GM12878 (cell line): Measurements from ENCODE around the gene EDEM3. TPM values are rescaled to one million over a fixed set of nuclear protein-coding genes. Genes with fewer than 3 reads are reported as not detected.

Experiments used
- ATAC-seq: fragments of 200-7000 bp; cut with Tn5 transposase; 3 replicates; pipeline ENCODE4 v1.9.1; 2020; ENCODE audit warnings: mild to moderate bottlenecking, moderate library complexity
- BruUV-seq: library from RNA; stranded (reverse); fragments of 400-500 nt; replicated peaks from 2 replicates; lab custom pipeline; 2021; lab: Mats Ljungman, UMichigan
- CTCF ChIA-PET: fragments of 300-600 bp; sonication (Branson Sonifier 250); formaldehyde crosslinking; extraction: SDS; loops from one replicate; lab custom pipeline; 2021; ENCODE audit warnings: inconsistent platforms; lab: Yijun Ruan, JAX
- POLR2A ChIA-PET: fragments of 350-600 bp; formaldehyde crosslinking; extraction: SDS; loops from one replicate; lab custom pipeline; 2021; ENCODE audit warnings: inconsistent platforms; lab: Charles Lee
- RAD21 ChIA-PET: fragments of 300-600 bp; sonication (Branson Sonifier 250); formaldehyde crosslinking; loops from one replicate; lab custom pipeline; 2023; ENCODE audit warnings: antibody characterized with exemption; ENCODE audit not compliant: unreplicated experiment; lab: Charles Lee
- SMC1A ChIA-PET: fragments of 300-600 bp; sonication (Branson Sonifier 250); formaldehyde crosslinking; loops from one replicate; lab custom pipeline; 2023; ENCODE audit not compliant: unreplicated experiment, uncharacterized antibody; lab: Charles Lee
- DNase-seq: peaks from one replicate; pipeline ENCODE4 v3.0.0-alpha.2; 2011; ENCODE audit warnings: low read depth, low spot score
- FAIRE-seq: peaks from 3 replicates; lab custom pipeline; 2011; peaks lifted over from hg19 to GRCh38; lab: Jason Lieb, UNC
- H2AFZ ChIP-seq: 2 replicates; pipeline ENCODE4 v1.6.0; 2011; ENCODE audit warnings: low read depth, low read length, control low read depth; ENCODE audit not compliant: control insufficient read depth
- H3K27ac ChIP-seq: 2 replicates; pipeline ENCODE4 v1.5.1; 2011; ENCODE audit warnings: control low read depth; ENCODE audit not compliant: control insufficient read depth, insufficient read depth
- H3K27me3 ChIP-seq, 2 experiments: replicated peaks in 1 of 2; 2 replicates each; pipeline versions ENCODE4 v1.6.0 to v1.6.1; 2011; ENCODE audit warnings: low read length in 1 of 2; ENCODE audit not compliant: control insufficient read depth in 2 of 2, insufficient read depth in 2 of 2
- H3K36me3 ChIP-seq, 2 experiments: 2 replicates each; pipeline ENCODE4 v1.5.1; 2011; ENCODE audit warnings: low read length in 1 of 2; ENCODE audit not compliant: control insufficient read depth in 2 of 2, insufficient read depth in 2 of 2
- H3K4me1 ChIP-seq: 2 replicates; pipeline ENCODE4 v1.6.1; 2011; ENCODE audit warnings: mild to moderate bottlenecking, low read length, moderate library complexity, mixed read lengths; ENCODE audit not compliant: control insufficient read depth, insufficient read depth
- H3K4me2 ChIP-seq: 2 replicates; pipeline ENCODE4 v1.6.0; 2011; ENCODE audit warnings: control low read depth; ENCODE audit not compliant: control insufficient read depth, insufficient read depth
- H3K4me3 ChIP-seq: fragments of 200-600 bp; sonication (generic); 2 replicates; pipeline ENCODE4 v1.5.1; 2016
- H3K79me2 ChIP-seq: 2 replicates; pipeline ENCODE4 v1.6.0; 2011; ENCODE audit warnings: low read length; ENCODE audit not compliant: control insufficient read depth, insufficient read depth
- H3K9ac ChIP-seq: 2 replicates; pipeline ENCODE4 v1.8.0; 2011; ENCODE audit warnings: low read length, control low read depth, mixed read lengths; ENCODE audit not compliant: control insufficient read depth, insufficient read depth
- H3K9me3 ChIP-seq: replicated peaks from 3 replicates; pipeline ENCODE4 v1.5.1; 2011; ENCODE audit warnings: mild to moderate bottlenecking, low read length; ENCODE audit not compliant: control insufficient read depth, insufficient read depth
- H4K20me1 ChIP-seq: 2 replicates; pipeline ENCODE4 v1.6.0; 2011; ENCODE audit not compliant: control insufficient read depth, insufficient read depth
- ATF7 ChIP-seq: fragments of 450-650 bp; IDR thresholded peaks from 2 replicates; pipeline ENCODE4 v1.6.1; 2016; ENCODE audit warnings: low read depth, mild to moderate bottlenecking
- CHD4 ChIP-seq: fragments of 200-600 bp; sonication (generic); IDR thresholded peaks from 2 replicates; pipeline ENCODE4 v1.6.1; 2016; ENCODE audit warnings: mild to moderate bottlenecking
- E2F4 ChIP-seq: IDR thresholded peaks from 2 replicates; pipeline ENCODE4 v1.6.1; 2012; ENCODE audit warnings: low read depth, low read length, improper control_type of control experiment
- MYB ChIP-seq: fragments of 150-350 bp; IDR thresholded peaks from 2 replicates; pipeline ENCODE4 v1.6.1; 2014; ENCODE audit warnings: mild to moderate bottlenecking, low read depth, low read length, borderline replicate concordance
- POLR2AphosphoS2 ChIP-seq: IDR thresholded peaks from 2 replicates; pipeline ENCODE4 v1.6.1; 2011; ENCODE audit warnings: low read depth, mild to moderate bottlenecking, low read length, improper control_type of control experiment, moderate library complexity
- RAD21 ChIP-seq: IDR thresholded peaks from 2 replicates; pipeline ENCODE4 v1.6.1; 2011; ENCODE audit warnings: mild to moderate bottlenecking, low read depth, low read length, moderate library complexity; ENCODE audit not compliant: insufficient read depth
- RB1 ChIP-seq: fragments of 450-650 bp; formaldehyde crosslinking; IDR thresholded peaks from 2 replicates; pipeline ENCODE4 v1.6.1; 2017; ENCODE audit warnings: mild to moderate bottlenecking, borderline replicate concordance
- TCF7 ChIP-seq: IDR thresholded peaks from 2 replicates; pipeline ENCODE4 v1.6.1; 2014; ENCODE audit warnings: antibody characterized with exemption, borderline replicate concordance
- YY1 ChIP-seq: IDR thresholded peaks from 2 replicates; pipeline ENCODE4 v1.6.1; 2011; ENCODE audit warnings: low read depth, mild to moderate bottlenecking, low read length
- WGBS: methylation state at CpG from one replicate; pipeline ENCODE4 v1.1.6; 2016; ENCODE audit warnings: low lambda C conversion rate; ENCODE audit not compliant: insufficient replicate concordance, insufficient coverage; ENCODE audit errors: missing lambda C conversion rate; 5-methylcytosine and 5-hydroxymethylcytosine counted together
- in situ Hi-C: fragments of 300-500 bp; cut with MboI; formaldehyde crosslinking; loops from 9 replicates; pipeline ENCODE4 v1.14.3; 2018; ENCODE audit warnings: mixed read lengths
- intact Hi-C: fragments of 100-400 bp; cut with micrococcal nuclease; formaldehyde crosslinking; loops from one replicate; pipeline ENCODE4 v1.14.2; 2022; ENCODE audit not compliant: unreplicated experiment
- polyA plus RNA-seq, 11 experiments: library from polyadenylated mRNA; depleted of rRNA in 4 of 11; unstranded in 6 of 11; stranded (reverse) in 5 of 11; fragments of >200 nt; fragmentation: Nextera tagmentation in 4 of 11; fragmentation: Illumina TruSeq in 1 of 11; extraction: Ambion mirVana in 4 of 11; extraction: Trizol in 1 of 11; gene quantifications; 1 replicate in 1 of 11; 2 replicates in 10 of 11; pipeline versions ENCODE4 v1.2.1 to v1.2.3, GENCODE V29; 2011 to 2016; ENCODE audit warnings: inconsistent platforms in 2 of 11, missing spikeins in 2 of 11, low read depth in 1 of 11
- total RNA-seq, 4 experiments: library from RNA; depleted of rRNA in 3 of 4; stranded (reverse); fragments of >200 nt in 3 of 4; fragmentation: Illumina TruSeq in 1 of 4; extraction: Trizol in 1 of 4; gene quantifications; 2 replicates each; pipeline versions ENCODE4 v1.2.1 to v1.2.3, GENCODE V29; 2013 to 2021

Gene EDEM3
- total and polyA plus RNA-seq, 10 of the 15 experiments (the other 5 are each of a cell fraction or from before 2014, with no cell fraction given), result 6.4 to 19.3 (median 14.3) TPM

- 91% methylated on average over 4 of the region's 4 CpGs for WGBS
- no TSS peak for BruUV-seq
- Histone ChIP-seq H3K79me2 (peaks cover under 1% of the 10 kb centered on the region), H2AFZ (no peak overlapping the region), H3K27me3 (no peaks in the 10 kb centered on the region), H3K4me2 (no peak overlapping the region), H4K20me1 (no peaks in the 10 kb centered on the region), H3K27ac (no peak overlapping the region), H3K9ac (no peak overlapping the region), H3K4me1 (no peaks in the 10 kb centered on the region), H3K9me3 (no peaks in the 10 kb centered on the region; the same call in 2 of the 3 replicates), H3K36me3 (no peaks in the 10 kb centered on the region), H3K4me3 (no peak overlapping the region)
- no peak for FAIRE-seq
- in situ Hi-C loops (no loop called here), intact Hi-C loops (loop anchor here (5.0 kb wide), 1 partner anchor 398 kb away; the partner anchor contains the start of genes SWT1 and TRMT1L)
- no peak for DNase-seq
- ChIA-PET RAD21 (no interaction called here), SMC1A (no interaction called here), POLR2A (interaction anchor here (1.7 kb wide), 1 partner anchor 10 kb away, joined by 6 read pairs; no protein-coding TSS in a partner anchor), CTCF (interaction anchor here (0.6 kb wide), 1 partner anchor 286 kb away, joined by 3 read pairs; no protein-coding TSS in a partner anchor)
- ATAC-seq, result no peak
- TF ChIP-seq ATF7, result no peak
- no peak for TF ChIP-seq TCF7
- TF ChIP-seq POLR2AphosphoS2, result no peak
- TF ChIP-seq CHD4, result no peak
- no peak for TF ChIP-seq YY1
Observed at GRCh38 chr1:184759651-184760050, 5.0 kb upstream of the EDEM3 start.

DNA sequence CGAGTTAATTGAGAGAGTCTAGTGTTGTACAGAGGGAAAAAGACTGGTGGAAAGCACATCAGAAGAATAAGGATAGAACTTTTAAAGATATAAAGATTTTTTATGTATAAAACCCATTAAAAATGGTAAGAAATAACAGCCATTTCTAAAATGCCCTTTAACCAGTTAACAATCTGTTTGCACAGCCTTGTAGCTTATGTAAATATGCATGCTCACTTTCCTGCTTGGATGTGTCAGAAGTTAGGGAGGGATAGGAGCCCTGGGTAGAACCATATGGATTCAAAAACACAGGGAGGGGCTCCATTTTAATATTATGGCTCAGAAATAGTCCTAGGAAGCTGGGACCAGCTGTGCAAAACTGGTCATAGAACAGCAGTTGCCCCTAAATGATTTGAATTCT is 4.5 kb upstream of the EDEM3 start:
- no peak overlapping the region for H3K4me3 ChIP-seq
- ATAC-seq (no peak), FAIRE-seq (no peak), DNase-seq (no peak)
- H3K4me1 ChIP-seq, result no peaks in the 10 kb centered on the region
- H3K4me2 ChIP-seq, result no peak overlapping the region
- ChIA-PET CTCF (interaction anchor here (0.6 kb wide), 1 partner anchor 287 kb away, joined by 3 read pairs; no protein-coding TSS in a partner anchor), POLR2A (interaction anchor here (1.7 kb wide), 1 partner anchor 9 kb away, joined by 6 read pairs; no protein-coding TSS in a partner anchor), SMC1A (no interaction called here), RAD21 (no interaction called here)
- H3K27me3 ChIP-seq, result no peaks in the 10 kb centered on the region
- H2AFZ ChIP-seq, result no peak overlapping the region
- no peak for TF ChIP-seq RB1
- no peak for TF ChIP-seq RAD21
- TF ChIP-seq MYB, result no peak
- no peak for TF ChIP-seq E2F4
- H4K20me1 ChIP-seq, result no peaks in the 10 kb centered on the region
- no peaks in the 10 kb centered on the region; the same call in 2 of the 3 replicates for H3K9me3 ChIP-seq
- H3K27ac ChIP-seq, result no peak overlapping the region
- H3K36me3 ChIP-seq, result no peaks in the 10 kb centered on the region
- in situ Hi-C loops (no loop called here), intact Hi-C loops (loop anchor here (5.0 kb wide), 1 partner anchor 398 kb away; the partner anchor contains the start of genes SWT1 and TRMT1L)
- no TSS peak for BruUV-seq
- 0% methylated on average over 1 of the region's 1 CpG for WGBS
- H3K9ac ChIP-seq, result no peak overlapping the region
- H3K79me2 ChIP-seq, result peaks cover 6% of the 10 kb centered on the region
